Cortex of kidney (tissue), 1 donor: Measurements from ENCODE around the gene MAPK4.

ENCODE experiments used
- DNase-seq: peaks from one replicate; lab custom pipeline; 2025; lab: John Stamatoyannopoulos, UW

MAPK4 gene

GRCh38 chr18:50623694-50624352 lies 63.9 kb downstream of the MAPK4 start:
- no peak for DNase-seq

- DNase-seq: no peak
Measured at GRCh38 chr18:50624981-50625380, 65.1 kb downstream of the MAPK4 start.

- DNase-seq: no peak
Measured at GRCh38 chr18:50626317-50626716, 66.4 kb downstream of the MAPK4 start.

GRCh38 chr18:50627594-50628532 lies 68.0 kb downstream of the MAPK4 start:
- DNase-seq: no peak

- DNase-seq: no peak
Measured at GRCh38 chr18:50628533-50628905, 68.6 kb downstream of the MAPK4 start.

GRCh38 chr18:50629148-50629631 lies 69.3 kb downstream of the MAPK4 start:
- DNase-seq: no peak

- DNase-seq: no peak
Measured at GRCh38 chr18:50630895-50631294, 71.0 kb downstream of the MAPK4 start.

- DNase-seq: no peak
Measured at GRCh38 chr18:50632895-50633515, 73.1 kb downstream of the MAPK4 start.

- DNase-seq: no peak
Measured at GRCh38 chr18:50633992-50634391, 74.1 kb downstream of the MAPK4 start.

- no peak for DNase-seq
Measured at GRCh38 chr18:50636366-50637057, 76.6 kb downstream of the MAPK4 start.

- no peak for DNase-seq
Measured at GRCh38 chr18:50638016-50638883, 78.4 kb downstream of the MAPK4 start.

- no peak for DNase-seq
Measured at GRCh38 chr18:50638884-50639420, 79.1 kb downstream of the MAPK4 start.

GRCh38 chr18:50639711-50640110 lies 79.8 kb downstream of the MAPK4 start:
- DNase-seq: no peak

- no peak for DNase-seq
Measured at GRCh38 chr18:50642439-50642838, 82.6 kb downstream of the MAPK4 start.

GRCh38 chr18:50644146-50644545 lies 84.3 kb downstream of the MAPK4 start:
- no peak for DNase-seq

- DNase-seq: no peak
Measured at GRCh38 chr18:50644807-50645206, 84.9 kb downstream of the MAPK4 start.

GRCh38 chr18:50647237-50647636 lies 87.3 kb downstream of the MAPK4 start:
- no peak for DNase-seq

GRCh38 chr18:50647792-50648191 lies 87.9 kb downstream of the MAPK4 start:
- DNase-seq: no peak

- no peak for DNase-seq
Measured at GRCh38 chr18:50649821-50650220, 89.9 kb downstream of the MAPK4 start.

- no peak for DNase-seq
Measured at GRCh38 chr18:50651334-50651733, 91.4 kb downstream of the MAPK4 start.
